Osteocyte (in vitro differentiated cells): ENCODE measurements around the gene AKNA. TPM values are rescaled to one million over a fixed set of nuclear protein-coding genes. Genes with fewer than 3 reads are reported as not detected.
A peak's percentile ranks its signal among the peaks of the same experiment; 100 is the strongest.

Source experiments
- DNase-seq: peaks from one replicate; pipeline ENCODE4 v3.0.0; 2021; ENCODE audit warnings: mixed read lengths; ENCODE audit not compliant: unreplicated experiment; ENCODE audit errors: extremely low spot score
- H3K27ac Mint-ChIP-seq: one replicate; pipeline ENCODE4 v1.8.0; 2021; ENCODE audit warnings: mild to moderate bottlenecking, mixed read lengths; ENCODE audit not compliant: unreplicated experiment
- H3K27me3 Mint-ChIP-seq: one replicate; pipeline ENCODE4 v1.8.0; 2021; ENCODE audit warnings: mixed read lengths; ENCODE audit not compliant: unreplicated experiment
- H3K36me3 Mint-ChIP-seq: one replicate; pipeline ENCODE4 v1.8.0; 2021; ENCODE audit warnings: mixed read lengths; ENCODE audit not compliant: unreplicated experiment
- H3K4me1 Mint-ChIP-seq: one replicate; pipeline ENCODE4 v1.8.0; 2021; ENCODE audit warnings: mixed read lengths; ENCODE audit not compliant: unreplicated experiment
- H3K4me3 Mint-ChIP-seq: one replicate; pipeline ENCODE4 v1.8.0; 2021; ENCODE audit warnings: mild to moderate bottlenecking, moderate library complexity, mixed read lengths; ENCODE audit not compliant: unreplicated experiment
- H3K9me3 Mint-ChIP-seq: one replicate; pipeline ENCODE4 v1.8.0; 2021; ENCODE audit warnings: mixed read lengths; ENCODE audit not compliant: unreplicated experiment
- total RNA-seq: library from RNA; stranded (reverse); gene quantifications from 2 replicates; pipeline ENCODE4 v1.2.1, GENCODE V29; 2021
- TF ChIP-seq, protein P1 (sequence below): fragments of 200-600 bp; sonication (generic); IDR thresholded peaks from 2 replicates; pipeline ENCODE4 v1.5.0; 2021; ENCODE audit warnings: antibody characterized with exemption, mild to moderate bottlenecking, moderate library complexity

Gene AKNA
- total RNA-seq, 1 donor from 2014 or later = 36.0 TPM

DNA sequence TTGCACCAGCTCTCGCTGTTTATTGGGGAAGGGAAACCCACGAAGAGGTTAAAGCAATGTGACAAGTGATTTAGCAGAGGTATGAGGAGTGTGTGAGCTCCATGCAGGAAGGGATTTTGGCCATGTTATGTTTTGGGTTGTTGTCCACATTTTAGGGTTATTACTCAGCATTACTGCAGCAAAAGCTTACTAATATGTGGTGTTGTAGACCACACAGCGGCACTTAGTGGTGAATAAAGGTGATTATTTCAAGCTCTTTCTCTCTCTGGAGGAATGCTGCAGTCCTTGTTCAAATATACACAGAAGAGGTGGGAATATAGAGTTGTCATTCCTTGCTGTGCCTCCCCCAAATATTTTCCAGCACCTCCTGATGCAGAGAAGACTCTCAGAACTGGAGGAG, 29.7 kb upstream of the AKNA start:
- no peaks in the 10 kb centered on the region for H3K27me3 Mint-ChIP-seq
- no peak overlapping the region for H3K27ac Mint-ChIP-seq
- DNase-seq = no peak
- no peaks in the 10 kb centered on the region for H3K36me3 Mint-ChIP-seq
- peaks cover 13% of the 10 kb centered on the region for H3K4me1 Mint-ChIP-seq
- no peaks in the 10 kb centered on the region for H3K9me3 Mint-ChIP-seq
- no peak overlapping the region for H3K4me3 Mint-ChIP-seq
- TF ChIP-seq, protein P1, sequence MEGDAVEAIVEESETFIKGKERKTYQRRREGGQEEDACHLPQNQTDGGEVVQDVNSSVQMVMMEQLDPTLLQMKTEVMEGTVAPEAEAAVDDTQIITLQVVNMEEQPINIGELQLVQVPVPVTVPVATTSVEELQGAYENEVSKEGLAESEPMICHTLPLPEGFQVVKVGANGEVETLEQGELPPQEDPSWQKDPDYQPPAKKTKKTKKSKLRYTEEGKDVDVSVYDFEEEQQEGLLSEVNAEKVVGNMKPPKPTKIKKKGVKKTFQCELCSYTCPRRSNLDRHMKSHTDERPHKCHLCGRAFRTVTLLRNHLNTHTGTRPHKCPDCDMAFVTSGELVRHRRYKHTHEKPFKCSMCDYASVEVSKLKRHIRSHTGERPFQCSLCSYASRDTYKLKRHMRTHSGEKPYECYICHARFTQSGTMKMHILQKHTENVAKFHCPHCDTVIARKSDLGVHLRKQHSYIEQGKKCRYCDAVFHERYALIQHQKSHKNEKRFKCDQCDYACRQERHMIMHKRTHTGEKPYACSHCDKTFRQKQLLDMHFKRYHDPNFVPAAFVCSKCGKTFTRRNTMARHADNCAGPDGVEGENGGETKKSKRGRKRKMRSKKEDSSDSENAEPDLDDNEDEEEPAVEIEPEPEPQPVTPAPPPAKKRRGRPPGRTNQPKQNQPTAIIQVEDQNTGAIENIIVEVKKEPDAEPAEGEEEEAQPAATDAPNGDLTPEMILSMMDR = no peak

DNA sequence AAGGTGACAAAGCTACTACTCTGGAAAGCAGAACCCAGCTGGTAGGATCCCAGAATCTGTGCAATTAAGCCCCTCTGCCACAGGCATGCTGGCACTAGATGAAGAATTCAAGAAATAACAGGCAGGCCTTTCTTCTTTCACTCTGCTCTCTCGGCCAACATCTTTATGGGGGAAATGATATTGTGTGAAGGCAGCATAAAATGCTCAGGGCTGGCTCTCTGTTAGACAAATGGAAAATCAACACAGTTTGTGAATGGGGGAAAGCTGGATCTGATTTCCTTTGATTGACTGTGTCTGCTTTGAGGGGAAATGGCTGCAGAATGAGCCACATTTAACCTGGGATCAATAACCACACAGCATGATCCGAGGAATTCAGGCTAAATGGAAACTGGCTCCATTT, 29.1 kb upstream of the AKNA start:
- no peak for DNase-seq
- no peaks in the 10 kb centered on the region for H3K9me3 Mint-ChIP-seq
- H3K4me1 Mint-ChIP-seq = peaks cover 13% of the 10 kb centered on the region
- H3K27ac Mint-ChIP-seq = no peak overlapping the region
- no peak overlapping the region for H3K4me3 Mint-ChIP-seq
- H3K36me3 Mint-ChIP-seq = no peaks in the 10 kb centered on the region
- no peaks in the 10 kb centered on the region for H3K27me3 Mint-ChIP-seq
- TF ChIP-seq, protein P1 = no peak

DNA sequence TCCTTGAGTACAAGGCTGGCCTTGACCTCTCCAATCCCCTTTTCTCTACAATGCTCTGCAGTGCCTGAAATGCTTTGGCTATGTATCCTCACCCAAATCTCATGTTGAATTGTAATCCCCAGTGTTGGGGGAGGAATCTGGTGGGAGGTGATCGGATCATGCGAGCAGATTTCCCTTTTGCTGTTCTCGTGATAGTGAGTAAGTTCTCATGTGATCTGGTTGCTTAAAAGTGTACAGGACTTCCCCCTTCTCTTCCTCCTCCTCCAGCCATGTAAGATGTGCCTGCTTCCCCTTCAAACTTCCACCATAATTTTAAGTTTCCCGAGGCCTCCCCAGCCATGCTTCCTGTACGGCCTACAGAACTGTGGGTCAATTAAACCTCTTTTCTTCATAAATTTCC, 28.5 kb upstream of the AKNA start:
- no peaks in the 10 kb centered on the region for H3K27me3 Mint-ChIP-seq
- no peaks in the 10 kb centered on the region for H3K36me3 Mint-ChIP-seq
- TF ChIP-seq, protein P1 = no peak
- H3K4me1 Mint-ChIP-seq = peaks cover 13% of the 10 kb centered on the region
- no peak overlapping the region for H3K4me3 Mint-ChIP-seq
- DNase-seq = no peak
- no peak overlapping the region for H3K27ac Mint-ChIP-seq
- no peaks in the 10 kb centered on the region for H3K9me3 Mint-ChIP-seq

DNA sequence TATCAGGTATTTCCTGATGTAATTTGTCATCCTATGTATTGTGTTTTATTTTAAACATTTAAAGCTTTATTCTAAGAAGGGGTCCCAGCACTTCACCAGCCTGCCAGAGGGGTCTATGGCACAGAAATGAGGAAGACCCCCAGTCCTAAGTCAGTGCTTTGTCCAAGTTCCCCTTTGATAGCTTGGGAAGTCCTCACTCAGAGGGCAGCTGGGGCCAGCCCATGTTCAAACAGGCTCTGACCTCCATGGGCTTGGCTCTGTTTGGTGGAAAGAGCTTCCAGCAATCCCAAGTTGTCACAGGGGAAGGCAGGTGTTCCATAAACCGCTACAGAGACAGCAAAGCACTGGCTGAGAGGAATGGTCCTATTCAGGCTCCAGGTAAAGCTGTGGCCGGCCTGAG, 26.6 kb upstream of the AKNA start:
- no peak overlapping the region for H3K27ac Mint-ChIP-seq
- H3K27me3 Mint-ChIP-seq = no peaks in the 10 kb centered on the region
- no peak overlapping the region for H3K4me3 Mint-ChIP-seq
- peaks cover 17% of the 10 kb centered on the region for H3K4me1 Mint-ChIP-seq
- H3K9me3 Mint-ChIP-seq = no peaks in the 10 kb centered on the region
- no peak for DNase-seq
- H3K36me3 Mint-ChIP-seq = no peaks in the 10 kb centered on the region
- TF ChIP-seq, protein P1 = no peak

DNA sequence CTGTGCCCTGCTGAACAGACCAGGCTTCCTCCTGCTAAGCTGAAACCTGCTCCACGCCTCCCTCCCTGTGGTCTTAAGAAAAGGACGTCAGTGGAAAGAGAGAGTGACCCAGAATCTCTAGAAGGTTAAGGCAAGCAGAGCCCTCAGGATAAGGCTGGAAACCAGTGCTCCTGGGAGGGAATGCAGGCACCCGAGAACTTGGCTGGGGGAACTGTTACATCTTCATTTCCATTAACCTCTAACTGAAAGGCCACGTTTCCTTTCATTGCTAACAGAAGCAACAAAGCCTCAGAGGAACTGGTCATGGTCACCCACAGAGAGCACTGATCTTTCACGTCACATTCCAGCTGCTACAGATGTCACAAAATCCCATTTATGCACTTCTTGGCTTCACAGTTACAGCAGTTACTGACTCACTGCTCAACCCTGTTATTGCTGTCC, 26.1 kb upstream of the AKNA start:
- DNase-seq = no peak
- peak overlapping the region; percentile 3 for H3K27ac Mint-ChIP-seq
- peaks cover 17% of the 10 kb centered on the region for H3K4me1 Mint-ChIP-seq
- TF ChIP-seq, protein P1 = no peak
- no peak overlapping the region for H3K4me3 Mint-ChIP-seq
- H3K36me3 Mint-ChIP-seq = no peaks in the 10 kb centered on the region
- no peaks in the 10 kb centered on the region for H3K9me3 Mint-ChIP-seq
- no peaks in the 10 kb centered on the region for H3K27me3 Mint-ChIP-seq
